Upper lobe of left lung (tissue), 6 donors: Measurements from ENCODE around the gene COL18A1. TPM values are rescaled to one million over a fixed set of nuclear protein-coding genes. Genes with fewer than 3 reads are reported as not detected.

Experiments
- ATAC-seq, 2 donors: fragments of 200-7000 bp; cut with Tn5 transposase; one replicate each; pipeline ENCODE4 v1.9.1; 2022; ENCODE audit warnings: mild to moderate bottlenecking in 2 of 2, moderate library complexity in 2 of 2; ENCODE audit not compliant: low FRiP score in 2 of 2
- DNase-seq, 2 donors: peaks; one replicate each; pipeline ENCODE4 v3.0.0-alpha.2; 2019 to 2020
- H3K27ac ChIP-seq, 4 donors: fragments of 200-600 bp; sonication (generic); one replicate each; pipeline ENCODE4 v1.5.1; 2016 to 2019
- H3K27me3 ChIP-seq, 4 donors: fragments of 200-600 bp; sonication (generic); one replicate each; pipeline ENCODE4 v1.5.1; 2017 to 2019
- H3K36me3 ChIP-seq, 4 donors: fragments of 200-600 bp; sonication (generic); one replicate each; pipeline ENCODE4 v1.5.1; 2016 to 2019
- H3K4me1 ChIP-seq, 4 donors: fragments of 200-600 bp; sonication (generic); one replicate each; pipeline ENCODE4 v1.5.1; 2018 to 2019
- H3K4me3 ChIP-seq, 4 donors: fragments of 200-600 bp; sonication (generic); one replicate each; pipeline ENCODE4 v1.5.1; 2017 to 2019; ENCODE audit warnings: mild to moderate bottlenecking in 2 of 4, moderate library complexity in 1 of 4
- H3K9me3 ChIP-seq, 4 donors: fragments of 200-600 bp; sonication (generic); one replicate each; pipeline ENCODE4 v1.5.1; 2018 to 2019
- EP300 ChIP-seq, 4 donors: sonication (generic); formaldehyde crosslinking; IDR thresholded peaks; one replicate each; pipeline ENCODE4 v1.5.1; 2017; ENCODE audit warnings: antibody characterized with exemption in 4 of 4, control low read depth in 2 of 4
- POLR2A ChIP-seq, 4 donors: fragments of 450-650 bp; IDR thresholded peaks; one replicate each; pipeline ENCODE4 v1.5.1; 2016 to 2017; ENCODE audit warnings: antibody characterized with exemption in 4 of 4, mild to moderate bottlenecking in 2 of 4
- POLR2AphosphoS5 ChIP-seq, 2 donors: sonication (generic); formaldehyde crosslinking; IDR thresholded peaks; one replicate each; pipeline ENCODE4 v1.5.1; 2017; ENCODE audit warnings: antibody characterized with exemption in 2 of 2
- WGBS, 2 donors: methylation state at CpG; one replicate each; pipeline ENCODE4 v1.1.5; 2017 to 2018; 5-methylcytosine and 5-hydroxymethylcytosine counted together
- total RNA-seq, 6 donors: library from RNA; depleted of rRNA in 4 of 6; stranded (reverse); fragments of >200 nt in 4 of 6; gene quantifications; one replicate each; pipeline versions ENCODE4 v1.1.0 to v1.2.1, GENCODE V29; 2016 to 2021
- TF ChIP-seq, protein P1 (sequence below), 6 experiments: fragments of 450-650 bp in 4 of 6; fragments of 200-600 bp in 2 of 6; sonication (generic) in 2 of 6; IDR thresholded peaks; one replicate each; pipeline ENCODE4 v1.5.1; 2016 to 2019; ENCODE audit warnings: antibody characterized with exemption in 6 of 6
- donor health status: DM: no; HTN: no; CAD: no; lungs with moderate emphysema.
- donor health status: DM: no; HTN: yes; CAD: no; lungs with severe emphysema.

Gene COL18A1
- total RNA-seq, 6 donors from 2014 or later, result 34.5 to 138 (median 70.5) TPM

- no peaks in the 10 kb centered on the region for H3K9me3 ChIP-seq
- no peaks in the 10 kb centered on the region for H3K36me3 ChIP-seq
- TF ChIP-seq POLR2AphosphoS5 (IDR thresholded peaks at IDR 0.05) (no peak), POLR2A (IDR thresholded peaks at IDR 0.05) (no peak), EP300 (IDR thresholded peaks at IDR 0.05) (no peak)
- TF ChIP-seq, protein P1, sequence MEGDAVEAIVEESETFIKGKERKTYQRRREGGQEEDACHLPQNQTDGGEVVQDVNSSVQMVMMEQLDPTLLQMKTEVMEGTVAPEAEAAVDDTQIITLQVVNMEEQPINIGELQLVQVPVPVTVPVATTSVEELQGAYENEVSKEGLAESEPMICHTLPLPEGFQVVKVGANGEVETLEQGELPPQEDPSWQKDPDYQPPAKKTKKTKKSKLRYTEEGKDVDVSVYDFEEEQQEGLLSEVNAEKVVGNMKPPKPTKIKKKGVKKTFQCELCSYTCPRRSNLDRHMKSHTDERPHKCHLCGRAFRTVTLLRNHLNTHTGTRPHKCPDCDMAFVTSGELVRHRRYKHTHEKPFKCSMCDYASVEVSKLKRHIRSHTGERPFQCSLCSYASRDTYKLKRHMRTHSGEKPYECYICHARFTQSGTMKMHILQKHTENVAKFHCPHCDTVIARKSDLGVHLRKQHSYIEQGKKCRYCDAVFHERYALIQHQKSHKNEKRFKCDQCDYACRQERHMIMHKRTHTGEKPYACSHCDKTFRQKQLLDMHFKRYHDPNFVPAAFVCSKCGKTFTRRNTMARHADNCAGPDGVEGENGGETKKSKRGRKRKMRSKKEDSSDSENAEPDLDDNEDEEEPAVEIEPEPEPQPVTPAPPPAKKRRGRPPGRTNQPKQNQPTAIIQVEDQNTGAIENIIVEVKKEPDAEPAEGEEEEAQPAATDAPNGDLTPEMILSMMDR (IDR thresholded peaks at IDR 0.05), result no peak
- H3K27me3 ChIP-seq, result no peaks in the 10 kb centered on the region
- no peak overlapping the region for H3K4me3 ChIP-seq
- DNase-seq (no peak), ATAC-seq (no peak)
- no peak overlapping the region for H3K27ac ChIP-seq
- peaks cover 14 to 27% (median 20%) of the 10 kb centered on the region in 4 donors for H3K4me1 ChIP-seq
- WGBS, 2 donors, result 95 to 97% methylated on average over 6 to 16 of the region's 18 CpGs
These were observed 139.7 kb downstream of the COL18A1 start for GRCh38 chr21:45544449-45545235.

GRCh38 chr21:45545236-45545570, 140.2 kb downstream of the COL18A1 start:
- H3K36me3 ChIP-seq, result no peaks in the 10 kb centered on the region
- 89 to 96% methylated on average over 6 of the region's 6 CpGs for WGBS, 2 donors
- no peak overlapping the region for H3K4me3 ChIP-seq
- H3K9me3 ChIP-seq, result no peaks in the 10 kb centered on the region
- H3K27me3 ChIP-seq, result no peaks in the 10 kb centered on the region
- H3K4me1 ChIP-seq, result peaks cover 14 to 33% (median 22%) of the 10 kb centered on the region in 4 donors
- TF ChIP-seq, protein P1 (IDR thresholded peaks at IDR 0.05), result no peak
- TF ChIP-seq POLR2A (IDR thresholded peaks at IDR 0.05) (no peak), EP300 (IDR thresholded peaks at IDR 0.05) (no peak), POLR2AphosphoS5 (IDR thresholded peaks at IDR 0.05) (no peak)
- H3K27ac ChIP-seq, result no peak overlapping the region
- ATAC-seq (no peak), DNase-seq (no peak)

DNA sequence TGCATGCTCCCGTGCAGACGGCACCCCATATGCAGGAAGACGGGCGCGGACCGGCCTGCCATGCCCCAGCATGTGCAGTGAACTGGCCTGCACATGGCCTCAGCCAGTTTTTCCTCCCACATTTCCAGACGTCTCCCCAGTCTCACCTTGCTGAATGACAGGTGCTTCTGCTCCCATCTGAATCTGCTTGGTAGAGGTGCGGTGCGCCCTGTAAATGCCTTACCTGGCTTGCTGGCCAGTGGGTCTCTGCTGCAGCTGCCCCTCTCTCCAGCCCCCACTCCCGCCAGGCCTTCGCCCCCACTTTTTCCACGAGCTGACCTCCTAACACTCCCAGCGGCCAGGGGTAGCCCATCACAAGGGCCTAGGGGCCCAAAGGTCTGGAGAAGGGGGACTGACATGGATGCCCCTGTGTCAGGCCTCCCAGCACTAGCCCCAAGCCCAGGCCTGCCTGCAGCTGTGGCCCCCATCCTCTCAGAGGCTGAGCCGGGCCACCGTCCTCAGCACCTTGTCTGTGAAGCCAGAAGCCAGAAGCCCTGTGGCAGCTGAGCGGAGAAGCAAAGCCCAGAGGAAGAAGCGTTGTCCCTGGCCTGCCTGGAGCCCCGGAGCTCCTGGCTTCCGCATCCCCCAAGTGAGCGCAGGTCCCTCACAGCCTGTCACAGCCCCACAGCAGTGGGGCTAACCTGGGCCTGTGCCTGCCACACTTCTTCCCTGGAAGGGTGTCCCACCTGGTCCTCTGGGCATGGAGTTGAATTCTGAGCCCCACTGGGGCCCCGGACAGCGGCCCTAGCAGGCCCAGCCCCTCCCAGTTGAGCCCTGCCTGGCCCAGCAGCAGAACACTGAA, 140.9 kb downstream of the COL18A1 start:
- DNase-seq, result no peak
- TF ChIP-seq POLR2A (IDR thresholded peaks at IDR 0.05) (no peak), POLR2AphosphoS5 (IDR thresholded peaks at IDR 0.05) (no peak)
- no peaks in the 10 kb centered on the region for H3K9me3 ChIP-seq
- H3K36me3 ChIP-seq, result no peaks in the 10 kb centered on the region
- WGBS, 2 donors, result 94 to 96% methylated on average over 8 to 15 of the region's 22 CpGs
- H3K4me3 ChIP-seq, result no peak overlapping the region
- ATAC-seq, result no peak
- H3K27me3 ChIP-seq, result no peaks in the 10 kb centered on the region
- H3K27ac ChIP-seq, result no peak overlapping the region
- peaks cover 14 to 38% (median 22%) of the 10 kb centered on the region in 4 donors for H3K4me1 ChIP-seq

DNA sequence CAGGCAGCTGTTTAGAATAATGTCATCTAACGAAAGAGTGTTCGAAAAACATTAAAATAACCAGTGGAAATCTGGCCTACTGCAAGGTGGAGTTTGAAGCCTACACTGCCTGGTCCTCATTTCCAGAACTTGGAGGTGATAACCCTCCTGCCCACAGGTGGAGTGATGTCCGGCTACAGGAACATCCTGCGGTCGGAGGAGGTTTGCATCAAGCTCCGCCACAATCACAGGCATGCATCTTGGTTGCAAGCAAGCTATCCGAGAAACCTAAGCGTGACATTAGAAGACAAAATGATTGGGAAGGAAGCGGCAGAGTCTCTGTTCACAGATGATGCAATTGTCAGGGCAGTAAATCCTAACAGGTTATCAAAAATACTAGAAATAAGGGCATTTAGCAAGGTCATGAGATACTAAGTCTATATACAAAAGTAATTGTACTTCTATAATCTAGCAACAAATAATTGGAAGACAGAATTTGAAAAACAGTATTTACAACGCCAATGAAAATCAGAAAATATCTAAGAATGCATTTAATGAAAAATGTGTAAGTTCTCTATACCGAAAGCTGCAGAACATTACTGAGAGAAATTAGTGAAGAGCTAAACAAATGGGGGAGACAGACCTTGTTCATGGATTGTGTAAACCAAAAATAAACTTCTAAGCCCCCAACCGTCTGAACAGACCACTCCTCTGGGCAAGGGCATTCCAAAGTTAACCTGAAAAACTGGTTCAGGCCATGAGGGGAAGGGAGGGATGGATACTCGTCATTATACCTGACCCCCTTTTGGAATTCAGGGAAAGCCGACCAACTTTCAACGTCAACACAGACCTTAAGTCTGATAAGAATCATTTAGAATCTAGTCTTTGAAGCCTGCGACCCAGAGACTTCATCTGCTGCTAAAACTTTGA, 141.9 kb downstream of the COL18A1 start:
- no peak overlapping the region for H3K27ac ChIP-seq
- H3K9me3 ChIP-seq, result no peaks in the 10 kb centered on the region
- DNase-seq (no peak), ATAC-seq (no peak)
- H3K4me1 ChIP-seq, result peaks cover 5 to 37% (median 17%) of the 10 kb centered on the region in 4 donors
- no peaks in the 10 kb centered on the region for H3K27me3 ChIP-seq
- TF ChIP-seq EP300 (IDR thresholded peaks at IDR 0.05), result no peak
- TF ChIP-seq, protein P1 (IDR thresholded peaks at IDR 0.05), result no peak
- TF ChIP-seq POLR2A (IDR thresholded peaks at IDR 0.05), result no peak
- no peak for TF ChIP-seq POLR2AphosphoS5 (IDR thresholded peaks at IDR 0.05)
- no peak overlapping the region for H3K4me3 ChIP-seq
- 73 to 75% methylated on average over 16 of the region's 16 CpGs for WGBS, 2 donors
- no peaks in the 10 kb centered on the region for H3K36me3 ChIP-seq
